H9 (cell line): ENCODE measurements around the gene TTLL1. TPM values are rescaled to one million over a fixed set of nuclear protein-coding genes. Genes with fewer than 3 reads are reported as not detected.

Experiments
- DNase-seq: peaks from one replicate; pipeline ENCODE4 v3.0.0-alpha.2; 2017
- H2AFZ ChIP-seq: one replicate; pipeline ENCODE4 v1.6.1; 2013; ENCODE audit warnings: mild to moderate bottlenecking, low read length, control low read depth, moderate library complexity
- H2AK5ac ChIP-seq: 2 replicates; pipeline ENCODE4 v1.6.1; 2013; ENCODE audit warnings: low read length, control low read depth, mixed read lengths; ENCODE audit not compliant: insufficient read length
- H2BK120ac ChIP-seq: one replicate; pipeline ENCODE4 v1.6.1; 2013; ENCODE audit warnings: low read depth, mild to moderate bottlenecking, low read length, control low read depth, inconsistent platforms; ENCODE audit not compliant: poor library complexity, severe bottlenecking
- H2BK12ac ChIP-seq: 2 replicates; pipeline ENCODE4 v1.6.1; 2013; ENCODE audit warnings: low read length, control low read depth, mixed read lengths, low read depth; ENCODE audit not compliant: insufficient read length
- H2BK15ac ChIP-seq: 2 replicates; pipeline ENCODE4 v1.6.1; 2013; ENCODE audit warnings: low read depth, low read length, control low read depth
- H2BK20ac ChIP-seq: one replicate; pipeline ENCODE4 v1.6.1; 2013; ENCODE audit warnings: low read depth, mild to moderate bottlenecking, low read length, control low read depth, inconsistent platforms; ENCODE audit not compliant: poor library complexity, severe bottlenecking
- H2BK5ac ChIP-seq: 2 replicates; pipeline ENCODE4 v1.6.1; 2013; ENCODE audit warnings: low read length, control low read depth, mixed read lengths; ENCODE audit not compliant: insufficient read length
- H3K14ac ChIP-seq: 2 replicates; pipeline ENCODE4 v1.6.1; 2013; ENCODE audit warnings: low read length, control low read depth; ENCODE audit not compliant: insufficient read depth
- H3K18ac ChIP-seq: 2 replicates; pipeline ENCODE4 v1.6.1; 2013; ENCODE audit warnings: low read depth, mild to moderate bottlenecking, mixed read lengths, low read length, control low read depth; ENCODE audit not compliant: insufficient read length
- H3K23ac ChIP-seq: 2 replicates; pipeline ENCODE4 v1.6.1; 2013; ENCODE audit warnings: low read length, control low read depth, mixed read lengths, low read depth; ENCODE audit not compliant: insufficient read length
- H3K23me2 ChIP-seq: 2 replicates; pipeline ENCODE4 v1.6.1; 2013; ENCODE audit warnings: low read depth, mild to moderate bottlenecking, mixed read lengths, low read length, control low read depth; ENCODE audit not compliant: insufficient read length, poor library complexity, severe bottlenecking
- H3K27ac ChIP-seq: 2 replicates; pipeline ENCODE4 v1.5.1; 2013; ENCODE audit warnings: low read length, control low read depth, mixed read lengths, low read depth; ENCODE audit not compliant: insufficient read length
- H3K27me3 ChIP-seq: 2 replicates; pipeline ENCODE4 v1.6.1; 2013; ENCODE audit warnings: low read length, control low read depth, inconsistent platforms; ENCODE audit not compliant: insufficient read depth
- H3K4ac ChIP-seq: 2 replicates; pipeline ENCODE4 v1.6.1; 2013; ENCODE audit warnings: low read depth, mild to moderate bottlenecking, control low read depth, inconsistent platforms, low read length, moderate library complexity
- H3K4me1 ChIP-seq: 2 replicates; pipeline ENCODE4 v1.6.1; 2013; ENCODE audit warnings: low read length, control low read depth, inconsistent platforms; ENCODE audit not compliant: insufficient read depth
- H3K4me2 ChIP-seq: 2 replicates; pipeline ENCODE4 v1.6.1; 2013; ENCODE audit warnings: low read length, control low read depth, mixed read lengths; ENCODE audit not compliant: insufficient read length, insufficient read depth
- H3K56ac ChIP-seq: 2 replicates; pipeline ENCODE4 v1.6.1; 2013; ENCODE audit warnings: low read depth, mild to moderate bottlenecking, mixed read lengths, low read length, control low read depth; ENCODE audit not compliant: insufficient read length
- H3K79me1 ChIP-seq: 2 replicates; pipeline ENCODE4 v1.6.1; 2013; ENCODE audit warnings: low read depth, mild to moderate bottlenecking, moderate library complexity, low read length, control low read depth, inconsistent platforms; ENCODE audit not compliant: insufficient read depth, poor library complexity, severe bottlenecking
- H3K79me2 ChIP-seq: 2 replicates; pipeline ENCODE4 v1.6.1; 2013; ENCODE audit warnings: low read length, control low read depth, inconsistent platforms; ENCODE audit not compliant: insufficient read depth
- H3K9ac ChIP-seq: 2 replicates; pipeline ENCODE4 v1.6.1; 2013; ENCODE audit warnings: low read length, control low read depth, mixed read lengths; ENCODE audit not compliant: insufficient read length; ENCODE audit errors: extremely low read depth
- H3K9me3 ChIP-seq: one replicate; pipeline ENCODE4 v1.6.1; 2013; ENCODE audit warnings: low read depth, low read length, inconsistent platforms; ENCODE audit not compliant: control insufficient read depth
- H3T11ph ChIP-seq: one replicate; pipeline ENCODE4 v1.6.1; 2013; ENCODE audit warnings: mild to moderate bottlenecking, low read length, control low read depth, inconsistent platforms
- H4K20me1 ChIP-seq: one replicate; pipeline ENCODE4 v1.6.1; 2013; ENCODE audit not compliant: control insufficient read depth, insufficient read length, insufficient read depth
- H4K5ac ChIP-seq: 2 replicates; pipeline ENCODE4 v1.6.1; 2013; ENCODE audit warnings: low read depth, mild to moderate bottlenecking, mixed read lengths, low read length, control low read depth; ENCODE audit not compliant: insufficient read length
- H4K8ac ChIP-seq: replicated peaks from 2 replicates; pipeline ENCODE4 v1.6.1; 2013; ENCODE audit warnings: low read length, control low read depth, mixed read lengths, low read depth; ENCODE audit not compliant: insufficient read length
- H4K91ac ChIP-seq: 2 replicates; pipeline ENCODE4 v1.6.1; 2013; ENCODE audit warnings: low read depth, mild to moderate bottlenecking, moderate library complexity, mixed read lengths, low read length, control low read depth; ENCODE audit not compliant: insufficient read length
- H3K27ac Mint-ChIP-seq, 3 experiments: 2 replicates in 2 of 3; 3 replicates in 1 of 3; pipeline ENCODE4 v1.8.0; 2020 to 2021; ENCODE audit warnings: mixed read lengths in 3 of 3, mild to moderate bottlenecking in 1 of 3, moderate library complexity in 1 of 3
- H3K27me3 Mint-ChIP-seq: 2 replicates; pipeline ENCODE4 v1.8.0; 2021; ENCODE audit warnings: low read depth, mild to moderate bottlenecking, moderate library complexity, mixed read lengths
- H3K36me3 Mint-ChIP-seq, 3 experiments: 2 replicates in 2 of 3; 3 replicates in 1 of 3; pipeline ENCODE4 v1.8.0; 2020 to 2021; ENCODE audit warnings: low read depth in 3 of 3, mixed read lengths in 3 of 3; ENCODE audit not compliant: insufficient read depth in 1 of 3
- H3K4me1 Mint-ChIP-seq, 2 experiments: 2 replicates each; pipeline ENCODE4 v1.8.0; 2020; ENCODE audit warnings: mixed read lengths in 2 of 2
- H3K4me3 Mint-ChIP-seq, 2 experiments: 2 replicates in 1 of 2; 3 replicates in 1 of 2; pipeline ENCODE4 v1.8.0; 2020 to 2021; ENCODE audit warnings: mild to moderate bottlenecking in 2 of 2, mixed read lengths in 2 of 2, moderate library complexity in 1 of 2
- H3K9me3 Mint-ChIP-seq, 2 experiments: 2 replicates in 1 of 2; 3 replicates in 1 of 2; pipeline ENCODE4 v1.8.0; 2020; ENCODE audit warnings: mild to moderate bottlenecking in 2 of 2, mixed read lengths in 2 of 2, moderate library complexity in 1 of 2
- WGBS: extraction: QIAGEN DNeasy Blood & Tissue Kit; methylation state at CpG from one replicate; pipeline ENCODE4 v1.1.7; 2013; ENCODE audit warnings: missing lambda C conversion rate, low lambda C conversion rate, mixed read lengths; ENCODE audit not compliant: insufficient read length; ENCODE audit errors: extremely low coverage; 5-methylcytosine and 5-hydroxymethylcytosine counted together
- total RNA-seq: library from RNA; stranded (reverse); gene quantifications from 2 replicates; pipeline ENCODE4 v1.2.1, GENCODE V29; 2021
- TF ChIP-seq, protein P1 (sequence below): fragments of 200-600 bp; sonication (generic); conservative IDR thresholded peaks from 3 replicates; pipeline ENCODE4 v1.8.0; 2021; ENCODE audit warnings: antibody characterized with exemption, mild to moderate bottlenecking

TTLL1 gene
- total RNA-seq, 1 experiment from 2014 or later: 4.1 TPM

DNA sequence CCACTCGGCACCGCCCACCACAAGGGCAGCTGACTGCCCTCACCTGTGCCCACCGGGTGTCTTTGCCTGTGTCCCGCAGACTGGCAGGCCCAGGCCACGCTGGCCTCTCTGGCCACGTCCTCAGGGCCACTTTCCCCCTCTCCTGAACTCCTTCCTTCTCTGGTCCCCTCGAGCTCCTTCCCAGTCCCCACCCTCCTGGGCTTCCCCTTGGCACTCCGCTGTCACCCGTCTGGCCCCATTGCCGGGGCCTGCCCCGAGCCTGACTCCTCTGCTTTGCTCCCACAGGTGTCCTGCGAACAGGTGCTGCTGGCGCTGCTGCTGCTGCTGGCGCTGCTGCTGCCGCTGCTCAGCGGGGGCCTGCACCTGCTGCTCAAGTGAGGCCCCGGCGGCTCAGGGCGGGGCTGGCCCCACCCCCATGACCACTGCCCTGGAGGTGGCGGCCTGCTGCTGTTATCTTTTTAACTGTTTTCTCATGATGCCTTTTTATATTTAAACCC lies 39.8 kb upstream of the TTLL1 start:
- no peak overlapping the region for H2BK15ac ChIP-seq
- H2BK120ac ChIP-seq: no peak overlapping the region
- H3K9me3 ChIP-seq: no peaks in the 10 kb centered on the region
- H3K27me3 ChIP-seq: no peaks in the 10 kb centered on the region
- no peak overlapping the region for H3K4me2 ChIP-seq
- H3K27ac Mint-ChIP-seq: no peak overlapping the region; a peak in 2 of 7 replicates
- no peaks in the 10 kb centered on the region for H3K79me1 ChIP-seq
- peaks cover 2 to 22% (median 21%) of the 10 kb centered on the region in 3 experiments; a peak in 5 of 7 replicates for H3K36me3 Mint-ChIP-seq
- H3K4me1 ChIP-seq: no peaks in the 10 kb centered on the region
- no peak overlapping the region for H2AFZ ChIP-seq
- H3K9ac ChIP-seq: no peak overlapping the region
- H2BK12ac ChIP-seq: no peak overlapping the region
- peaks cover 9 to 22% of the 10 kb centered on the region in 2 experiments for H3K4me1 Mint-ChIP-seq
- no peak overlapping the region for H2BK5ac ChIP-seq
- no peak overlapping the region for H3K4ac ChIP-seq
- H3K27ac ChIP-seq: no peak overlapping the region
- no peak overlapping the region for H4K5ac ChIP-seq
- TF ChIP-seq, protein P1, sequence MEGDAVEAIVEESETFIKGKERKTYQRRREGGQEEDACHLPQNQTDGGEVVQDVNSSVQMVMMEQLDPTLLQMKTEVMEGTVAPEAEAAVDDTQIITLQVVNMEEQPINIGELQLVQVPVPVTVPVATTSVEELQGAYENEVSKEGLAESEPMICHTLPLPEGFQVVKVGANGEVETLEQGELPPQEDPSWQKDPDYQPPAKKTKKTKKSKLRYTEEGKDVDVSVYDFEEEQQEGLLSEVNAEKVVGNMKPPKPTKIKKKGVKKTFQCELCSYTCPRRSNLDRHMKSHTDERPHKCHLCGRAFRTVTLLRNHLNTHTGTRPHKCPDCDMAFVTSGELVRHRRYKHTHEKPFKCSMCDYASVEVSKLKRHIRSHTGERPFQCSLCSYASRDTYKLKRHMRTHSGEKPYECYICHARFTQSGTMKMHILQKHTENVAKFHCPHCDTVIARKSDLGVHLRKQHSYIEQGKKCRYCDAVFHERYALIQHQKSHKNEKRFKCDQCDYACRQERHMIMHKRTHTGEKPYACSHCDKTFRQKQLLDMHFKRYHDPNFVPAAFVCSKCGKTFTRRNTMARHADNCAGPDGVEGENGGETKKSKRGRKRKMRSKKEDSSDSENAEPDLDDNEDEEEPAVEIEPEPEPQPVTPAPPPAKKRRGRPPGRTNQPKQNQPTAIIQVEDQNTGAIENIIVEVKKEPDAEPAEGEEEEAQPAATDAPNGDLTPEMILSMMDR: no peak
- no peak overlapping the region for H2BK20ac ChIP-seq
- no peak overlapping the region for H3T11ph ChIP-seq
- no peaks in the 10 kb centered on the region for H4K20me1 ChIP-seq
- H3K79me2 ChIP-seq: no peaks in the 10 kb centered on the region
- H3K27me3 Mint-ChIP-seq: no peaks in the 10 kb centered on the region; the same call in 1 of the 2 replicates
- DNase-seq: no peak
- H2AK5ac ChIP-seq: no peak overlapping the region
- no CpG with 5 or more reads among the region's 20 CpGs for WGBS
- no peak overlapping the region for H3K4me3 Mint-ChIP-seq
- H3K14ac ChIP-seq: no peak overlapping the region
- no peaks in the 10 kb centered on the region for H3K9me3 Mint-ChIP-seq
- no peak overlapping the region for H3K23ac ChIP-seq
- no peak overlapping the region for H3K56ac ChIP-seq
- H4K8ac ChIP-seq: no peak overlapping the region
- no peak overlapping the region for H4K91ac ChIP-seq
- no peak overlapping the region for H3K18ac ChIP-seq
- no peaks in the 10 kb centered on the region for H3K23me2 ChIP-seq
